GM18507 (cell line): ENCODE data around the gene GP9.
A peak's percentile ranks its signal among the peaks of the same experiment; 100 is the strongest.
"Not testable (repeated sequence)": the region's sequence is repeated elsewhere in the genome, so short reads cannot be mapped to it uniquely, and the experiment has no call there.

ENCODE experiments used
- DNase-seq: peaks from one replicate; pipeline ENCODE4 v3.0.0; 2011; ENCODE audit warnings: low read depth; ENCODE audit not compliant: insufficient read length; ENCODE audit errors: extremely low spot score
- FAIRE-seq: peaks from 2 replicates; lab custom pipeline; 2011; peaks lifted over from hg19 to GRCh38; lab: Jason Lieb, UNC

The GP9 gene

GRCh38 chr3:129065016-129065719 is 4.6 kb downstream of the GP9 start:
- DNase-seq = no peak
- no peak for FAIRE-seq

DNA sequence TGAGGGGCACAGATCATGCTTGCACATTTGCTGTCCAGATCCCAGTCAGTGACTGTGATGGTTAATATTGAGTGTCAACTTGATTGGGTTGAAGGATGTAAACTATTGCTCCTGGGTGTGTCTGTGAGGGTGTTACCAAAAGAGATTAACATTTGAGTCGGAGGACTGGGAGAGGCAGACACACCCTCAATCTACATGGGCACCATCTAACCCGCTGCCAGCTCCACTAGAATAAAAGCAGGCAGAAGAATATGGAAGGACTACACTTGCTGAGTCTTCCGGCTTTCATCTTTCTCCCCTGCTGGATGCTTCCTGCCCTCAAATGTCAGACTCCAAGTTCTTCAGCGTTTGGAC is 5.1 kb downstream of the GP9 start:
- FAIRE-seq = no peak

GRCh38 chr3:129067719-129068118 is 7.1 kb downstream of the GP9 start:
- DNase-seq, FAIRE-seq: not testable (repeated sequence)

More for the DNA sequence above, 5.1 kb downstream of the GP9 start:
- DNase-seq = no peak

DNA sequence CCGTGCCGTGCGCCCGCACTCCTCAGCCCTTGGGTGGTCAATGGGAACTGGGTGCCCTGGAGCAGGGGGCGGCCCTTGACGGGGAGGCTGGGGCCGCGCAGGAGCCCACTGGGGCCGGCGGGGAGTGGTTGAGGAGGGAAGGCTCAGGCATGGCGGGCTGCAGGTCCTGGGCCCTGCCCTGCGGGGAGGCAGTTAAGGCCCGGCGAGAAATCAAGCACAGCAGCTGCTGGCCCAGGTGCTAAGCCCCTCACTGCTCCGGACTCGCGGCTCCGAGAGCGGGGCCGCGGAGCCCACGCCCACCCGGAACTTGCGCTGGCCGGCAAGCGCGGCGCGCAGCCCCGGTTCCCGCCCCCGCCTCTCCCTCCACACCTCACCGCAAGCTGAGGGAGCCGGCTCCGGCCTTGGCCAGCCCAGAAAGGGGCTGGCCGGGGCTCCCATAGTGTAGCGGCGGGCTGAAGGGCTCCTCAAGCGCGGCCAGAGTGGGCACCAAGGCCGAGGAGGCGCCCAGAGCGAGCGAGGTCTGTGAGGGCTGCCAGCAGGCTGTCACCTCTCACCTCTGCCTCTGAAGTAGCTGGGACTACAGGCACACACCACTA is 7.8 kb downstream of the GP9 start:
- DNase-seq (no peak), FAIRE-seq (no peak)

DNA sequence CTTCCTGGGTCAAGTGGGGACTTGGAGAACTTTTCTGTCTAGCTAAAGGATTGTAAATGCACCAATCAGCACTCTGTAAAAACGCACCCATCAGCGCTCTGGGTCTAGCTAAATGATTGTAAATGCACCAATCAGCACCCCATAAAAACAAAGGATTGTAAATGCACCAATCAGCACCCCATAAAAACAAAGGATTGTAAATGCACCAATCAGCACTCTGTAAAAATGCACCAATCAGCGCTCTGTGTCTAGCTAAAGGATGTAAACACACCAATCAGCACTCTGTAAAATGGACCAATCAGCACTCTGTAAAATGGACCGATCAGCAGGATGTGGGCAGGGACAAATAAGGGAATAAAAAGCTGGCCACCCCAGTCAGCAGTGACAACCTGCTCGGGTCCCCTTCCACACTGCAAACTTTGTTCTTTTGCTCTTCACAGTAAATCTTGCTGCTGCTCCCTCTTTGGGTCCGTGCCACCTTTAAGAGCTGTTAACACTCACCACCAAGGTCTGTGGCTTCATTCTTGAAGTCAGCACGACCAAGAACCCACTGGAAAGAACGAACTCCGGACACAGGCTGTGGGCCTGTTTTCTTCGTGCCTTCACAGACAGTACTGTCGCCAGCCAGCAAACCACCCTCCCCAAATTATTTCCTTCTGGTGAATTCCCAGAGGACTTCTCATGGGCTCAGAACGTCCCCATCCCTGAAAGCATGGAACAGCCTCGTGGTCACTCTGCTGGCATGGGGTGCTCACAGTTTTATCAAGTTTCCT is 8.9 kb downstream of the GP9 start:
- FAIRE-seq, DNase-seq: not testable (repeated sequence)

DNA sequence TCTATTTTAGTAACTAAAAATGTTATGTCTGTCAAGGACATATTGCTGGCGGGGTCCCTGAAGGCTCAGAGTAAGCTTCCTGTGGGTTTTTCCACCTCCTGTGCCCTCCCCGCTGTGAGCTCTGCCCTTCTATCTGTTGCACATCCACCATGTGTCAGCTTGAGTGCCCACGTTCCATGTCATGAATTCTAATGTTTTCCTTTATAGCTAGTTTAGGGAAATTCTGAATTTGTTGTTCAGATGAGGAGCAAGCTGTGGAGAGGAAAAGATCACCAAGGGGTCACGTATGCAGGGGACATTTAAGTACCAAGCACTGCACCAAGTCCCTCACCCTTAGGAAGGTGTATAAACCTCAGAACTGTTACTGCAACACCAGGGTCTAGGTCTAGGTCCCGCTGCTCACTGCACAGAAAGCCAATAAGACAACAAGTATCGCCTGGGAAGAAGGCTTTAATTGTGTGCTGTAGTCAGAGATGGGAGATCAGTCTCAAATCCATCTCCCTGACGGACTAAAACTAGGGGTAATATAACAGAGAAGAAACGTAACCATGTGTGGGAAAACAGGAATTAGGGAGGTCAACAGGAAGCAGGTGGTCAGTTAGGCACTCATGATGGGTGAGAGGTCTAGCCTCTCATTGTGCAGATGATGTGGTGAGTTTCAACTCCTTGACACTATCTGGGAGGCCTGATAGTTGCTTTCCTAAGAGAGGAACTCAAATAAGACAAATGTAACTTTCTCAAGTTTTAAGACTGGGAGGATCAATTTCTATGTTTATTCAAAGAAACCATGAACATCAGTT is 9.7 kb downstream of the GP9 start:
- no peak for DNase-seq

DNA sequence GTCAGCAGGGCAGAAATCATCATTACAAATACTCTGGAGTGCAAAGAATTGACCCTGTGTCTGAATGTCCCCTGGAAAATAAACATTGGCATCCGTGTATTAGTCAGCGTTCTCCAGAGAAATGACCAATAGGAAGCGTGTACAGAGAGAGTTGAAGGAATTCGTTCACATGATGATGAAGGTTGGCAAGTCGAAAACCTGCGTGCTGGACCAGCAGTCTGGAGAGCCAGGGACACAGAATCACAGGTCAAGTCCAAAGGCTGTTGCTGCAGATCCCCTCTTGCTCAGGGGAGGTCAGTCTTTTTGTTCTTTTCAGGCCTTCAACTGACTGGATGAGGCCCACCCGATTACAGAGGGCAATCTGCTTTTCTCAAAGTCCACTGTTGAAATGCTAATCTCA is 16.6 kb downstream of the GP9 start:
- no peak for FAIRE-seq
- DNase-seq = no peak

More for the DNA sequence above, 9.7 kb downstream of the GP9 start:
- FAIRE-seq = no peak

DNA sequence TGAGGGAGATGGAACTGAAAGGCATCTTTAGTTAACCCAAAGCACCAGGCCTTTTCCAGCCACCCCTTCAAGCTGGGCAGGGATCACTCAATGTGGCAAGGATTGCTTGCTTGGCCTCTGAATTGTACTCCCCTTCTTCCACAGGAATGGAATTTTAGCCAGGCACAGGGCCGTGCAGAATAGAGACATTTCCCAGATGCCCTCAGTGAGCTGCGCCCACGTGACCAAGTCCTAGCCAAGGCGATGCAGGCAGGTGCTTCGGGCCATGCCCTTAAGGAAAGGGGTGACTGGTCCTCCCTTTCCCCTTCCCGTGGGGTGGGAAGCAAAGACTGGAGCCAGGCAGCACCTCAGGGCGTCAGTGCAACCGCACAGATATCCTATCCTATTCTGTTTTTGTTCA is 17.9 kb downstream of the GP9 start:
- FAIRE-seq (no peak), DNase-seq (no peak)

- FAIRE-seq = no peak
- no peak for DNase-seq
Observed at GRCh38 chr3:129081503-129081902, 20.9 kb downstream of the GP9 start.

DNA sequence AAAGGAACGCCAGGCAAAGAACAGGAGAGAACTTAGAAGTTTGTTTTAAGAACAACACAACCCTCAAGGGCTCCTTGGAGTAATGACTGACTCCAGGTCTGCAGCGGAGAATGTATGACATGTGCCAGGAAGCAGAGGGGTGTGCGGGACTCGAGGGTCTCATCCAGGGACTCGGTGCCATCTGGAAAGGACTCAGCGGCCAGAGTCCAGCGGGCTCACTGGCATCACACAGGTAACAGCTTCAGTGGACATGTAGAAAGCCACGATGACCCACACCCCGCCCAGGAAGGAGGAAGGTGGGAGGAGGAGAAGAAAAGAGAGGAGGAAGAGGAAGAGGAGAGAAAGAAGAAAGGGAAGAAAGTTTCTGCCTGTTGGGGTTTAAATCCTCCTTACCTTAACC is 21.4 kb downstream of the GP9 start:
- no peak for FAIRE-seq
- no peak for DNase-seq

- FAIRE-seq = no peak
- DNase-seq = no peak
Observed at GRCh38 chr3:129084501-129084900, 23.9 kb downstream of the GP9 start.

- FAIRE-seq (no peak), DNase-seq (no peak)
Observed at GRCh38 chr3:129085165-129085715, 24.7 kb downstream of the GP9 start.

DNA sequence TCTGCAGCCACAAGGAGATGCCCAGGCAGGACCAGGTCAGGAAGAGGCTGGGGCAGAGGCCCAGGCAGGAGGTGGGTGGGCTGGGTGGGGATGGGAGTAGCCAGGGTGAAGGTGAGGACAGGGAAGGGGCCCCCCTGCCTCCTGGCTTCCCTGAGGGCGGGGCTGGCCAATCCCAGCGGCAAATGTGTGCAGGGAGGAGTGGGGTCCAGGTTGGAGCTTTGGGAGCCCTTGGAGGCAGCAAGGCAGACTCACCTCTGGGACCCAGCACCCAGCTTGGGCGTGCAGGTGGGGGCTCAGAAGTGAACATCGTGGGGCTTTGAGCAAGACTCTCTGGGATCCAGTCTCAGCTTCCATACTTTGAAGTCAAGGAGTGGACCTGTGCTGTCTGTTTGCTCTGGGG is 25.2 kb downstream of the GP9 start:
- no peak for DNase-seq
- FAIRE-seq = no peak

GRCh38 chr3:129087138-129087702 is 26.6 kb downstream of the GP9 start:
- FAIRE-seq (no peak), DNase-seq (no peak)

- DNase-seq = not testable (repeated sequence)
- FAIRE-seq = peak; percentile 79
Observed at GRCh38 chr3:129087904-129088303, 27.3 kb downstream of the GP9 start.

DNA sequence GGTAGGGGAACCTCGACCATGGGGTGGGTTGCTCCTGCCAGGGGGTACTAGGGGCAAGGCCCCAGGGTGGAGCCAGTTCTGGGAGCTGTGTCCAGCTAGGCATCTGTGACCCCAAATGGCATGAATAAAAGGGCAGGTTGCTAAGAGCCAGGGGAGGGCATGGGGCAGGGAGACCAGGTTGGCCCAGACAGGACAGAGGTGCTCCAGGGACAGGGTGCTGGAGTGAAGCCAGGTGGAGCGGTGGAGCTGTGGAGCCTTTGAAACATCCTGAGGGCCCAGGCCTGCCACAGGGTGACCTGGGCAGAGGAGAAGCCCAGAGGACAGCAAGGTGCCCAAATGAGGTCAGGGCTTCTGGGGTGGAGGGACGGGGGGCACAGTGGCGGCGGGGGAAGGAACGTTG is 27.7 kb downstream of the GP9 start:
- FAIRE-seq = peak; percentile 9
- DNase-seq = not testable (repeated sequence)

DNA sequence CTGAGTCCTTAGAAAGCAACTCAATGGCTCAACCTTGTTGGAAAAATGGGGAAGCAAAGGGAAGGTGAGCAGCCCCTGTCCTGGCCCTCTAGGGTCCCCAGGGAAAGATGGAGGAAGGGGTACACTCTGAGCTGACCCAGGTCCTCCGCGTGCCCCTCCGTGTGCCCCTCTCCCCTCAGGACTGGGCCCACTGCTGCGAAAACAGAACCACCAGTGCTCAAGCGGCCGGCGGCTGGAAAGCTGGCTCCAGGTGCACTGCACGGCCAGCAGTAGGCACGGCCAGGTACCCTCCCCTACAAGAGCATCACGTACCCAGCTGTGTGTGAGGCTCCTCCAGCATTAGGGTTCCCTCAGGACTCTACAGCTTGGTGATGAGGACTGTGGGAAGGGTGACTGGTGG is 34.7 kb downstream of the GP9 start:
- DNase-seq (no peak), FAIRE-seq (no peak)

DNA sequence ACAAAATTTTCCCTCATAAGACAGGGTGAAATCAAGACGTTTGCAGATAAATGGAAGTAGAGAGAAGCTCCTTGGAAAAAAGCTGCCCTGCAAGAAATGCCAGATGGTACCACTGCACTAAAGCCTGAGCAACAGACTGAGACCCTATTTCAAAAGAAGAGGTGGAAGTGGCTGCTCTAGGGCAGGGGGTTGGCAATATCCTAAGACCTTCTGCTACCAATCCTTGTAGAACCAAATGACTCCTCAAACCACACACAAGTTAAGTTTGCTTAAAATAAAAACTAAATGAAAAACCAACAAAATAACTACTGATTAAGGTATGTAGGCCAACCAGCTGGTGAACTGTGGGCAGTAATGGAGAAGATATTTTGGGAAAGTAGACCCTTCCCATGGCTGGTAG is 39.7 kb downstream of the GP9 start:
- no peak for FAIRE-seq
- no peak for DNase-seq

- no peak for DNase-seq
Observed at GRCh38 chr3:129101370-129102138, 41.0 kb downstream of the GP9 start.

More at GRCh38 chr3:129101370-129102138, 41.0 kb downstream of the GP9 start:
- FAIRE-seq = no peak
